HEK293T (cell line): ENCODE measurements around the gene ZNF337.
"Not testable (repeated sequence)": the region's sequence is repeated elsewhere in the genome, so short reads cannot be mapped to it uniquely, and the experiment has no call there.

Experiments used
- CTCF ChIA-PET: fragments of 350-600 bp; formaldehyde crosslinking; extraction: SDS; loops from one replicate; lab custom pipeline; 2021; ENCODE audit warnings: antibody characterized with exemption, inconsistent platforms; lab: Yijun Ruan, JAX
- POLR2A ChIA-PET: fragments of 350-600 bp; formaldehyde crosslinking; extraction: SDS; loops from one replicate; lab custom pipeline; 2020; ENCODE audit warnings: antibody characterized with exemption, inconsistent platforms; lab: Yijun Ruan, JAX
- DNase-seq: peaks from one replicate; pipeline ENCODE4 v3.0.0; 2012; ENCODE audit warnings: mixed read lengths; ENCODE audit errors: extremely low spot score
- ARNT ChIP-seq: fragments of 450-650 bp; IDR thresholded peaks from 2 replicates; pipeline ENCODE4 v1.6.1; 2017; ENCODE audit warnings: mild to moderate bottlenecking
- BHLHE40 ChIP-seq: fragments of 450-650 bp; IDR thresholded peaks from 2 replicates; pipeline ENCODE4 v1.6.1; 2016; ENCODE audit warnings: mild to moderate bottlenecking, moderate library complexity, borderline replicate concordance
- CTBP1 ChIP-seq: fragments of 450-650 bp; IDR thresholded peaks from 2 replicates; pipeline ENCODE4 v1.6.1; 2016; ENCODE audit warnings: borderline replicate concordance
- ELF4 ChIP-seq: fragments of 450-650 bp; IDR thresholded peaks from 2 replicates; pipeline ENCODE4 v1.6.1; 2017; ENCODE audit warnings: antibody characterized with exemption
- FOXA1 ChIP-seq: fragments of 450-650 bp; IDR thresholded peaks from 2 replicates; pipeline ENCODE4 v1.6.1; 2016; ENCODE audit warnings: mild to moderate bottlenecking
- FOXK2 ChIP-seq: fragments of 450-650 bp; IDR thresholded peaks from 2 replicates; pipeline ENCODE4 v1.6.1; 2016; ENCODE audit warnings: mild to moderate bottlenecking
- FOXM1 ChIP-seq: fragments of 450-650 bp; IDR thresholded peaks from 2 replicates; pipeline ENCODE4 v1.6.1; 2017; ENCODE audit warnings: mild to moderate bottlenecking, borderline replicate concordance
- HDGF ChIP-seq: fragments of 450-650 bp; IDR thresholded peaks from 2 replicates; pipeline ENCODE4 v1.6.1; 2017; ENCODE audit warnings: antibody characterized with exemption, borderline replicate concordance
- L3MBTL2 ChIP-seq: fragments of 450-650 bp; conservative IDR thresholded peaks from 2 replicates; pipeline ENCODE4 v1.6.1; 2016; ENCODE audit warnings: mild to moderate bottlenecking
- LEF1 ChIP-seq: fragments of 450-650 bp; IDR thresholded peaks from 2 replicates; pipeline ENCODE4 v1.6.1; 2017; ENCODE audit warnings: mild to moderate bottlenecking, borderline replicate concordance
- NFRKB ChIP-seq: fragments of 450-650 bp; IDR thresholded peaks from 2 replicates; pipeline ENCODE4 v1.6.1; 2016; ENCODE audit warnings: mild to moderate bottlenecking, moderate library complexity
- SP1 ChIP-seq: fragments of 450-650 bp; IDR thresholded peaks from 2 replicates; pipeline ENCODE4 v1.6.1; 2017
- SUZ12 ChIP-seq: fragments of 450-650 bp; IDR thresholded peaks from 2 replicates; pipeline ENCODE4 v1.6.1; 2016; ENCODE audit warnings: mild to moderate bottlenecking
- TARDBP ChIP-seq: fragments of 450-650 bp; IDR thresholded peaks from 2 replicates; pipeline ENCODE4 v1.6.1; 2016
- ZNF384 ChIP-seq: fragments of 450-650 bp; IDR thresholded peaks from 2 replicates; pipeline ENCODE4 v1.6.1; 2016
- TF ChIP-seq, protein P1 (sequence below): fragments of 450-650 bp; IDR thresholded peaks from 2 replicates; pipeline ENCODE4 v1.6.1; 2016

Gene ZNF337

GRCh38 chr20:25707695-25708094 lies 11.0 kb upstream of the ZNF337 start:
- DNase-seq = no peak
- ChIA-PET POLR2A (no interaction called here), CTCF (no interaction called here)
- TF ChIP-seq ZNF384 (no peak), SUZ12 (no peak), FOXK2 (no peak), FOXM1 (no peak), CTBP1 (no peak), NFRKB (no peak), TARDBP (no peak), ARNT (no peak), SP1 (no peak), LEF1 (no peak), FOXA1 (no peak), BHLHE40 (no peak), ELF4 (no peak), L3MBTL2 (no peak), HDGF (no peak)
- TF ChIP-seq, protein P1, sequence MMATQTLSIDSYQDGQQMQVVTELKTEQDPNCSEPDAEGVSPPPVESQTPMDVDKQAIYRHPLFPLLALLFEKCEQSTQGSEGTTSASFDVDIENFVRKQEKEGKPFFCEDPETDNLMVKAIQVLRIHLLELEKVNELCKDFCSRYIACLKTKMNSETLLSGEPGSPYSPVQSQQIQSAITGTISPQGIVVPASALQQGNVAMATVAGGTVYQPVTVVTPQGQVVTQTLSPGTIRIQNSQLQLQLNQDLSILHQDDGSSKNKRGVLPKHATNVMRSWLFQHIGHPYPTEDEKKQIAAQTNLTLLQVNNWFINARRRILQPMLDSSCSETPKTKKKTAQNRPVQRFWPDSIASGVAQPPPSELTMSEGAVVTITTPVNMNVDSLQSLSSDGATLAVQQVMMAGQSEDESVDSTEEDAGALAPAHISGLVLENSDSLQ = no peak

DNA sequence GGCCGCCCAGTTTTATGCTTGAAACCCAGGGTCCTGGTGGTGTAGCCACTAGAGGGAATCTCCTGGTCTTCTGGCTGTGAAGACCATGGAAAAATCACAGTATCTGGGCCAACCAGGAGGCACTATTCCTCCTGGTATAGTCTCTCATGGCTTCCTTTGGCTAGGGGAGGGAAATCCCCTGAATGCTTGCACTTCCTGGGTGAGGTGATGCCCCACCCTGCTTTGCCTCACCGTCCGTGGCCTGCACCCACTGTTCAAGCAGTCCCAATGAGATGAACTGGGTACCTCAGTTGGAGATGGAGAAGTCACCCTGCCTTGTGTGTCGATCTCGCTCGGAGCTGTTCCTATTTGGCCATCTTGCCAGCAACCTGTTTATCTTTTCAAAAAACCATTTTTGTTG lies 10.1 kb upstream of the ZNF337 start:
- no peak for DNase-seq
- ChIA-PET POLR2A (no interaction called here), CTCF (no interaction called here)
- TF ChIP-seq NFRKB = no peak
- TF ChIP-seq ARNT = no peak

DNA sequence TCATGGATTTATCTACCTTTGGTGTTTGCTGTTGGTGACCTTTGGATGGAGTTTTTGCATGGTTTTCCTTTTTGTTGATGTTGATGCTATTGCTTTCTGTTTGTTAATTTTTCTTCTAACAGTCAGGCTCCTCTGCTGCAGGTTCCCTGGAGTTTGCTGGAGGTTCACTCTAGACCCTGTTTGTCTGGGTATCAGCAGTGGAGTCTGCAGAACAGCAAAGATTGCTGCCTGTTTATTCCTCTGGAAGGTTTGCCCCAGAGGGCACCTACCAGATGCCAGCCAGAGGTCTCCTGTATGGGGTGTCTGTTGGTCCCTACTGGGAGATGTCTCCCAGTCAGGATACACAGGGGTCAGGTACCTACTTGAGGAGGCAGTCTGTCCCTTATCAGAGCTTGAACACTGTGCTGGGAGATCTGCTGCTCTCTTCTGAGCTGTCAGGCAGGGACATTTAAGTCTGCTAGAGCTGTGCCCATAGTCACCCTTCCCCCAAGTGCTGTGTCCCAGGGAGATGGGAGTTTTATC lies 9.2 kb upstream of the ZNF337 start:
- ChIA-PET CTCF (no interaction called here), POLR2A (no interaction called here)
- DNase-seq = no peak
- TF ChIP-seq ARNT = no peak
- no peak for TF ChIP-seq FOXK2
- TF ChIP-seq SUZ12 = no peak
- TF ChIP-seq L3MBTL2 = no peak
- TF ChIP-seq FOXA1 = no peak
- TF ChIP-seq, protein P1 = no peak

- POLR2A ChIA-PET, CTCF ChIA-PET, DNase-seq: not testable (repeated sequence)
Measured at GRCh38 chr20:25704303-25704702, 7.7 kb upstream of the ZNF337 start.

GRCh38 chr20:25700835-25701234 lies 4.2 kb upstream of the ZNF337 start:
- CTCF ChIA-PET, DNase-seq, POLR2A ChIA-PET: not testable (repeated sequence)

DNA sequence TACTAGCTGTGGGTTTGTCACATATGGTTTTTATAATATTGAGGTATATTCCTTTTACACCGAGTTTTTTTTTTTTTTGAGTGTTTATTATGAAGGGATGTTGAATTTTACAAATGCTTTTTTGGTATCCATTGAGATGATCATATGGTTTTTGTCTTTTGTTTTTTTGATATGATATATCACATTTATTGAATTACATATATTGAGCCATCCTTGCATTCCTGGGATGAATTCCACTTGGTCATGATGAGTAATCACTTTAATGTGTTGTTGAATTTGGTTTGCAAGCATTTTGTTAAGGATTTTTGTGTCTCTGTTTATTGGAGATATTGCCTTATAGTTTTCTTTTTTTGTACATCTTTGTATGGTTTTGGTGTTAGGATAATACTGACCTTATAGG lies 3.3 kb upstream of the ZNF337 start:
- TF ChIP-seq ELF4 = no peak
- no peak for TF ChIP-seq HDGF
- no peak for TF ChIP-seq L3MBTL2
- TF ChIP-seq, protein P1 = no peak
- no peak for TF ChIP-seq SP1
- TF ChIP-seq LEF1 = no peak
- no peak for TF ChIP-seq ARNT
- no peak for TF ChIP-seq BHLHE40
- no peak for TF ChIP-seq FOXA1
- TF ChIP-seq FOXK2 = no peak
- CTCF ChIA-PET = no interaction called here
- POLR2A ChIA-PET = no interaction called here
- DNase-seq = no peak

DNA sequence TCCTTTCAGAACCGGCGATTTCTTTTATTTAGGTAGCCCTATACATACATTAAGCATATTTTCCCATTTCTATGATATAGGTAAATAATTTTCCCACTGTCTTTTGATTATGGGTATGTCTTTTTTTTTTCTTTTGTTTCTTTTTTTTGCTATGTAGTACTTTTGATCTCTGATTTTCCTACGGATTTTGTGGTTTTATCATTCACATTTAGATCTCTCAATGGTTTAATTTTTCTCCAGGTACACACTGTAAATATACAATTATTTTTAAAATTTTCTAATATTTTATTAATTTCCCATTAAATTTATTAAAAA lies 436 bp upstream of the ZNF337 start:
- POLR2A ChIA-PET = no interaction called here
- TF ChIP-seq FOXA1 (no peak), TARDBP (0 out of 2 replicates have a peak, but pooled peaks have one; percentile 35)
- CTCF ChIA-PET = no interaction called here

More for the DNA sequence above, 436 bp upstream of the ZNF337 start:
- DNase-seq = no peak
